Natural killer cell (primary cell): ENCODE results near the gene MATK. TPM values are rescaled to one million over a fixed set of nuclear protein-coding genes. Genes with fewer than 3 reads are reported as not detected.
A peak's percentile ranks its signal among the peaks of the same experiment; 100 is the strongest.

Experiments used
- ATAC-seq, 3 donors: fragments of 150-1000 bp in 2 of 3; fragments of 200-7000 bp in 1 of 3; cut with Tn5 transposase; 1 replicate in 1 of 3; 2 replicates in 2 of 3; pipeline ENCODE4 v1.10.0; 2021; ENCODE audit warnings: mild to moderate bottlenecking in 2 of 3, moderate library complexity in 2 of 3
- DNase-seq, 2 donors: peaks; one replicate each; pipeline versions ENCODE4 v3.0.0 to v3.0.0-alpha.2; 2013 to 2021; ENCODE audit warnings: mixed read lengths in 1 of 2
- H3K27ac ChIP-seq: one replicate; pipeline ENCODE4 v1.5.1; 2013; ENCODE audit warnings: mild to moderate bottlenecking, low read length
- H3K27me3 ChIP-seq: one replicate; pipeline ENCODE4 v1.6.1; 2013; ENCODE audit warnings: low read length; ENCODE audit not compliant: control insufficient read depth, insufficient read depth
- H3K36me3 ChIP-seq: one replicate; pipeline ENCODE4 v1.6.1; 2013; ENCODE audit warnings: low read length; ENCODE audit not compliant: control insufficient read depth, insufficient read depth
- H3K4me1 ChIP-seq: one replicate; pipeline ENCODE4 v1.6.1; 2013; ENCODE audit warnings: low read length; ENCODE audit not compliant: control insufficient read depth, insufficient read depth
- H3K4me3 ChIP-seq: one replicate; pipeline ENCODE4 v1.5.1; 2013; ENCODE audit warnings: low read length
- H3K9me3 ChIP-seq: one replicate; pipeline ENCODE4 v1.6.1; 2013; ENCODE audit warnings: low read length; ENCODE audit not compliant: control insufficient read depth, insufficient read depth
- H3K27ac Mint-ChIP-seq, 2 donors: one replicate each; pipeline ENCODE4 v1.8.0; 2022; ENCODE audit warnings: mild to moderate bottlenecking in 2 of 2, mixed read lengths in 2 of 2, moderate library complexity in 1 of 2
- H3K27me3 Mint-ChIP-seq, 2 donors: one replicate each; pipeline ENCODE4 v1.8.0; 2022; ENCODE audit warnings: low read depth in 2 of 2, mixed read lengths in 2 of 2
- H3K36me3 Mint-ChIP-seq: one replicate; pipeline ENCODE4 v1.8.0; 2022; ENCODE audit warnings: mixed read lengths
- H3K4me1 Mint-ChIP-seq, 2 donors: one replicate each; pipeline ENCODE4 v1.8.0; 2022; ENCODE audit warnings: mixed read lengths in 2 of 2
- H3K4me3 Mint-ChIP-seq: one replicate; pipeline ENCODE4 v1.8.0; 2022; ENCODE audit warnings: mild to moderate bottlenecking, moderate library complexity, mixed read lengths
- H3K9me3 Mint-ChIP-seq, 2 donors: one replicate each; pipeline ENCODE4 v1.8.0; 2022; ENCODE audit warnings: mixed read lengths in 2 of 2
- CTCF ChIP-seq: fragments of 200-600 bp; IDR thresholded peaks from one replicate; pipeline ENCODE4 v1.8.0; 2022; ENCODE audit warnings: antibody characterized with exemption
- WGBS: methylation state at CpG from one replicate; pipeline ENCODE4 v1.1.7; 2013; ENCODE audit warnings: missing lambda C conversion rate; ENCODE audit not compliant: insufficient coverage; 5-methylcytosine and 5-hydroxymethylcytosine counted together
- intact Hi-C: fragments of 100-400 bp; cut with micrococcal nuclease; formaldehyde crosslinking; loops from one replicate; pipeline ENCODE4 v1.14.2; 2022
- total RNA-seq, 4 donors: library from RNA; stranded (reverse); fragments of 120-200 nt in 1 of 4; gene quantifications; one replicate each; pipeline versions ENCODE4 v1.2.3 to v1.2.4, GENCODE V29; 2013 to 2022

Gene MATK
- total RNA-seq, 3 donors from 2014 or later (not counting 1 experiment from before 2014, with no cell fraction given): 269 to 353 (median 317) TPM

GRCh38 chr19:3798137-3798536, 12.0 kb upstream of the MATK start:
- Mint-ChIP-seq H3K4me3 (peak overlapping the region; percentile 65), H3K4me1 (peaks cover 38 to 60% of the 10 kb centered on the region in 2 donors), H3K27ac (peak overlapping the region; percentile 77 to 89), H3K36me3 (peaks cover 8% of the 10 kb centered on the region), H3K9me3 (peaks cover 3 to 5% of the 10 kb centered on the region in 2 donors), H3K27me3 (no peaks in the 10 kb centered on the region)
- peak in 1 of 2 donors; percentile 77 for DNase-seq
- Histone ChIP-seq H3K27me3 (no peaks in the 10 kb centered on the region), H3K36me3 (no peaks in the 10 kb centered on the region), H3K4me1 (peaks cover 63% of the 10 kb centered on the region), H3K27ac (peak overlapping the region; percentile 75), H3K4me3 (no peak overlapping the region), H3K9me3 (peaks cover 7% of the 10 kb centered on the region)
- TF ChIP-seq CTCF: no peak
- ATAC-seq: peak; percentile 68 to 89 (median 81)
- intact Hi-C loops: loop anchor here (1.0 to 2.0 kb wide), 2 partner anchors 9 to 13 kb away; no protein-coding TSS in a partner anchor
- 8% methylated on average over 6 of the region's 6 CpGs for WGBS

GRCh38 chr19:3796358-3796757, 10.2 kb upstream of the MATK start:
- Mint-ChIP-seq H3K4me3 (no peak overlapping the region), H3K4me1 (peaks cover 47 to 57% of the 10 kb centered on the region in 2 donors), H3K27me3 (no peaks in the 10 kb centered on the region), H3K27ac (peak overlapping the region; percentile 60 to 89), H3K36me3 (peaks cover 8% of the 10 kb centered on the region), H3K9me3 (peaks cover 3 to 7% of the 10 kb centered on the region in 2 donors)
- DNase-seq (no peak), ATAC-seq (no peak)
- Histone ChIP-seq H3K27me3 (no peaks in the 10 kb centered on the region), H3K4me3 (no peak overlapping the region), H3K36me3 (no peaks in the 10 kb centered on the region), H3K27ac (peak overlapping the region; percentile 7), H3K4me1 (peaks cover 62% of the 10 kb centered on the region), H3K9me3 (peaks cover 7% of the 10 kb centered on the region)
- no peak for TF ChIP-seq CTCF
- WGBS: 100% methylated on average over 1 of the region's 2 CpGs
- intact Hi-C loops: no loop called here

- H3K9me3 ChIP-seq: peaks cover 10% of the 10 kb centered on the region
- Mint-ChIP-seq H3K27me3 (no peaks in the 10 kb centered on the region), H3K27ac (peak overlapping the region; percentile 12 to 43), H3K4me3 (peak overlapping the region; percentile 55), H3K9me3 (peaks cover 3 to 7% of the 10 kb centered on the region in 2 donors), H3K4me1 (peaks cover 54 to 61% of the 10 kb centered on the region in 2 donors), H3K36me3 (peaks cover 8% of the 10 kb centered on the region)
- DNase-seq (no peak), ATAC-seq (no peak)
- no peaks in the 10 kb centered on the region for H3K36me3 ChIP-seq
- intact Hi-C loops: no loop called here
- no peak for TF ChIP-seq CTCF
- no peaks in the 10 kb centered on the region for H3K27me3 ChIP-seq
- H3K27ac ChIP-seq: no peak overlapping the region
- peaks cover 62% of the 10 kb centered on the region for H3K4me1 ChIP-seq
- 95% methylated on average over 3 of the region's 3 CpGs for WGBS
- H3K4me3 ChIP-seq: no peak overlapping the region
Measured at GRCh38 chr19:3793799-3794198, 7.6 kb upstream of the MATK start.

- H3K36me3 ChIP-seq: no peaks in the 10 kb centered on the region
- no peak overlapping the region for H3K27ac ChIP-seq
- Mint-ChIP-seq H3K36me3 (no peaks in the 10 kb centered on the region), H3K27me3 (no peaks in the 10 kb centered on the region), H3K4me1 (peaks cover 50 to 63% of the 10 kb centered on the region in 2 donors), H3K27ac (peak overlapping the region in 1 of 2 donors; percentile 36), H3K4me3 (no peak overlapping the region), H3K9me3 (peaks cover 3 to 7% of the 10 kb centered on the region in 2 donors)
- H3K4me3 ChIP-seq: no peak overlapping the region
- H3K27me3 ChIP-seq: no peaks in the 10 kb centered on the region
- peaks cover 62% of the 10 kb centered on the region for H3K4me1 ChIP-seq
- 97% methylated on average over 2 of the region's 3 CpGs for WGBS
- ATAC-seq: no peak
- intact Hi-C loops: no loop called here
- peaks cover 10% of the 10 kb centered on the region for H3K9me3 ChIP-seq
- DNase-seq: no peak
- no peak for TF ChIP-seq CTCF
Measured at GRCh38 chr19:3792114-3792513, 5.9 kb upstream of the MATK start.
